ENCODE data around the gene EMC6. TPM values are rescaled to one million over a fixed set of nuclear protein-coding genes. Genes with fewer than 3 reads are reported as not detected.

Gene EMC6
- total and polyA plus RNA-seq, 2 of the 13 experiments (the other 11 are each of a cell fraction or from before 2014, with no cell fraction given) = 45.1 to 47.7 TPM

DNA sequence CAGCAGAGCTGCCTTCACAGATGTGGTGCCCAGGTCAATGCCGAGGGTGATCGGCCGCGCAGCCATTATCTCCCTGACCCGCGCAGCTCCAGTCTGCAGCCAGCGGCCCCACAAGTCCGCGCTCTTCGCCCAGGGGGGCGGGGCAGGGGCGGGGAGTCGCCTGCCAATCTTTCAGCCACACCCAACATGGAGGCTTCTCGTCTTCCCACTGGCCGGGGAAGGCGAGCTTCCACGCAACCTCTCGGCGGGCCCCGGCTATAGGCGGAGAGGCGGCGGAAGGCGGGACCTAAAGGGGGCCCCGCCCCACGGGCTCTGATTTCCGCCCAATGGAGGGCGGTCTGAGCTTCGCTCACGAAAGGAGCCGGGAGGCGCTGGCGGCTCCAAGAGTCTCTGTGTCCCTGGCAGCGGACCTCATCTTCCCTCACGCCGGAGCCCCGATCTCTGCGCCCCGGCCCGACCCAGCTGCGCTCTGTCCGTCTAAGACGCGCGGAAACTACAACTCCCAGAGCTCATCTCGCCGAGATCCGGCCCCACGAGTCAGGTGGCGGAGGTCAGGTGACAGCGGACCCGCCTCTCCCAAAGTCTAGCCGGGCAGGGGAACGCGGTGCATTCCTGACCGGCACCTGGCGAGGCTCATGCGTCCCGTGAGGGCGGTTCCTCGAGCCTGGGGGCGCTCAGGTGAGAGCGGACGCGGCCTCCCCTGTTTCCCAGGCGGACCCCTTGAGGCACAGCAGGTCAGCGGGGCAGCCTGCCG, 32.3 kb upstream of the EMC6 start, which contains the start of the genes CTNS and SHPK (continued):
- TF ChIP-seq TAF15 (IDR thresholded peaks at IDR 0.05; ENCODE audit: low read depth, low read length, poor library complexity, severe bottlenecking) = no peak
- TF ChIP-seq NAIF1 (CRISPR knock-in tag; IDR thresholded peaks at IDR 0.05; ENCODE audit: borderline replicate concordance) = no peak
- TF ChIP-seq, protein P1, sequence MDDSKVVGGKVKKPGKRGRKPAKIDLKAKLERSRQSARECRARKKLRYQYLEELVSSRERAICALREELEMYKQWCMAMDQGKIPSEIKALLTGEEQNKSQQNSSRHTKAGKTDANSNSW (CRISPR knock-in tag; IDR thresholded peaks at IDR 0.05; ENCODE audit: borderline replicate concordance) = no peak
- TF ChIP-seq, protein P2, sequence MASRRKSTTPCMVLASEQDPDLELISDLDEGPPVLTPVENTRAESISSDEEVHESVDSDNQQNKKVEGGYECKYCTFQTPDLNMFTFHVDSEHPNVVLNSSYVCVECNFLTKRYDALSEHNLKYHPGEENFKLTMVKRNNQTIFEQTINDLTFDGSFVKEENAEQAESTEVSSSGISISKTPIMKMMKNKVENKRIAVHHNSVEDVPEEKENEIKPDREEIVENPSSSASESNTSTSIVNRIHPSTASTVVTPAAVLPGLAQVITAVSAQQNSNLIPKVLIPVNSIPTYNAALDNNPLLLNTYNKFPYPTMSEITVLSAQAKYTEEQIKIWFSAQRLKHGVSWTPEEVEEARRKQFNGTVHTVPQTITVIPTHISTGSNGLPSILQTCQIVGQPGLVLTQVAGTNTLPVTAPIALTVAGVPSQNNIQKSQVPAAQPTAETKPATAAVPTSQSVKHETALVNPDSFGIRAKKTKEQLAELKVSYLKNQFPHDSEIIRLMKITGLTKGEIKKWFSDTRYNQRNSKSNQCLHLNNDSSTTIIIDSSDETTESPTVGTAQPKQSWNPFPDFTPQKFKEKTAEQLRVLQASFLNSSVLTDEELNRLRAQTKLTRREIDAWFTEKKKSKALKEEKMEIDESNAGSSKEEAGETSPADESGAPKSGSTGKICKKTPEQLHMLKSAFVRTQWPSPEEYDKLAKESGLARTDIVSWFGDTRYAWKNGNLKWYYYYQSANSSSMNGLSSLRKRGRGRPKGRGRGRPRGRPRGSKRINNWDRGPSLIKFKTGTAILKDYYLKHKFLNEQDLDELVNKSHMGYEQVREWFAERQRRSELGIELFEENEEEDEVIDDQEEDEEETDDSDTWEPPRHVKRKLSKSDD (CRISPR knock-in tag; IDR thresholded peaks at IDR 0.05; ENCODE audit: low read depth) = peak; percentile 64; the same call in 1 of the 2 replicates
- TF ChIP-seq, protein P3, sequence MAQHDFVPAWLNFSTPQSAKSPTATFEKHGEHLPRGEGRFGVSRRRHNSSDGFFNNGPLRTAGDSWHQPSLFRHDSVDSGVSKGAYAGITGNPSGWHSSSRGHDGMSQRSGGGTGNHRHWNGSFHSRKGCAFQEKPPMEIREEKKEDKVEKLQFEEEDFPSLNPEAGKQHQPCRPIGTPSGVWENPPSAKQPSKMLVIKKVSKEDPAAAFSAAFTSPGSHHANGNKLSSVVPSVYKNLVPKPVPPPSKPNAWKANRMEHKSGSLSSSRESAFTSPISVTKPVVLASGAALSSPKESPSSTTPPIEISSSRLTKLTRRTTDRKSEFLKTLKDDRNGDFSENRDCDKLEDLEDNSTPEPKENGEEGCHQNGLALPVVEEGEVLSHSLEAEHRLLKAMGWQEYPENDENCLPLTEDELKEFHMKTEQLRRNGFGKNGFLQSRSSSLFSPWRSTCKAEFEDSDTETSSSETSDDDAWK (CRISPR knock-in tag; IDR thresholded peaks at IDR 0.05) = no peak
- no peak for TF ChIP-seq ZNF510 (CRISPR knock-in tag; IDR thresholded peaks at IDR 0.05; ENCODE audit: low read depth)
- no peak for TF ChIP-seq ZNF703 (CRISPR knock-in tag; IDR thresholded peaks at IDR 0.05; ENCODE audit: borderline replicate concordance)
- TF ChIP-seq ZNF44 (CRISPR knock-in tag; IDR thresholded peaks at IDR 0.05) = no peak
- peak; percentile 86 for TF ChIP-seq NFYB (CRISPR knock-in tag; IDR thresholded peaks at IDR 0.05)
- peak; percentile 33 for TF ChIP-seq BCL6 (CRISPR knock-in tag; IDR thresholded peaks at IDR 0.05)
- TF ChIP-seq, protein P4, sequence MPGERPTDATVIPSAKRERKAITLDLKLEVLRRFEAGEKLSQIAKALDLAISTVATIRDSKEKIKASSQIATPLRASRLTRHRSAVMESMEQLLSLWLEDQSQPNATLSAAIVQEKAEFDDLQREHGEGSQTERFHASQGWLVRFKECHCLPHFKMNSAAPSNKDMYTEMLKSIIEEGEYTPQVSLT (CRISPR knock-in tag; IDR thresholded peaks at IDR 0.05; ENCODE audit: borderline replicate concordance, low read depth) = no peak
- TF ChIP-seq ZNF3 (CRISPR knock-in tag; IDR thresholded peaks at IDR 0.05) = no peak
- peak; percentile 70; the same call in 1 of the 2 replicates for TF ChIP-seq MED13 (CRISPR knock-in tag; IDR thresholded peaks at IDR 0.05)
- 0 out of 2 replicates have a peak, but pooled peaks have one; percentile 72 for TF ChIP-seq ZNF572 (CRISPR knock-in tag; IDR thresholded peaks at IDR 0.05)
- TF ChIP-seq NFYC (CRISPR knock-in tag; IDR thresholded peaks at IDR 0.05) = peak; percentile 86
- TF ChIP-seq MED1 (CRISPR knock-in tag; IDR thresholded peaks at IDR 0.05) = peak; percentile 55; the same call in 1 of the 2 replicates
- peak; percentile 34; the same call in 1 of the 2 replicates for TF ChIP-seq RXRB (CRISPR knock-in tag; IDR thresholded peaks at IDR 0.05; ENCODE audit: borderline replicate concordance)
- TF ChIP-seq, protein P5, sequence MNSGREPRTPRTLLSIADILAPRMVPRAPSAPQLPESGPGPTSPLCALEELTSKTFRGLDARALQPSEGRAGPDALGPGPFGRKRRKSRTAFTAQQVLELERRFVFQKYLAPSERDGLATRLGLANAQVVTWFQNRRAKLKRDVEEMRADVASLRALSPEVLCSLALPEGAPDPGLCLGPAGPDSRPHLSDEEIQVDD (CRISPR knock-in tag; IDR thresholded peaks at IDR 0.05; ENCODE audit: borderline replicate concordance) = peak; percentile 74; the same call in 1 of the 2 replicates
- peak; percentile 48; the same call in 1 of the 2 replicates for TF ChIP-seq CBFB (CRISPR knock-in tag; IDR thresholded peaks at IDR 0.05)
- TF ChIP-seq MTF2 (CRISPR knock-in tag; IDR thresholded peaks at IDR 0.05; ENCODE audit: borderline replicate concordance) = no peak

Data from HepG2 (cell line).